GM23248 (cell line): ENCODE measurements around the gene STK11IP.

Source experiments
- EZH2 ChIP-seq: fragments of 200-600 bp; sonication (generic); IDR thresholded peaks from 2 replicates; pipeline ENCODE4 v1.6.1; 2018; ENCODE audit warnings: antibody characterized with exemption, mild to moderate bottlenecking; ENCODE audit not compliant: insufficient read depth, poor library complexity, severe bottlenecking
- EZH2phosphoT487 ChIP-seq: fragments of 200-600 bp; sonication (generic); IDR thresholded peaks from 2 replicates; pipeline ENCODE4 v1.6.1; 2018; ENCODE audit warnings: antibody characterized with exemption, moderate library complexity, mild to moderate bottlenecking, low read depth; ENCODE audit not compliant: insufficient read depth

- TF ChIP-seq EZH2phosphoT487 (no peak), EZH2 (no peak)
Observed at GRCh38 chr2:219641390-219642068, 43.9 kb downstream of the STK11IP start.
